ENCODE data around the gene TCP10L. TPM values are rescaled to one million over a fixed set of nuclear protein-coding genes. Genes with fewer than 3 reads are reported as not detected.

Gene TCP10L
- total and polyA plus RNA-seq, 4 donors = 1.4 to 2.3 (median 1.5) TPM; not detected in 1

- ATAC-seq (ENCODE audit: low FRiP score) = no peak
- Histone ChIP-seq H3K36me3 (ENCODE audit: control insufficient read depth in 1 of 2, insufficient read depth in 2 of 2, low read length in 1 of 2) (no peaks in the 10 kb centered on the region), H3K4me3 (ENCODE audit: low read length in 2 of 2) (no peak overlapping the region), H3K9me3 (ENCODE audit: control insufficient read depth, low read length) (no peaks in the 10 kb centered on the region), H3K4me1 (ENCODE audit: control insufficient read depth in 1 of 2, insufficient read depth in 2 of 2, low read length in 2 of 2) (no peaks in the 10 kb centered on the region), H3K27ac (ENCODE audit: low read depth in 1 of 2, low read length in 2 of 2) (no peak overlapping the region), H3K27me3 (ENCODE audit: control insufficient read depth in 1 of 2, insufficient read depth in 2 of 2, low read length in 1 of 2) (no peaks in the 10 kb centered on the region)
- intact Hi-C loops (cut with DNase I) = no loop called here
- DNase-seq = no peak
- WGBS, 2 donors = 49 to 50% methylated on average over 15 of the region's 15 CpGs
These were observed 7.1 kb downstream of the TCP10L start for GRCh38 chr21:32578107-32578691.

- Histone ChIP-seq H3K4me1 (ENCODE audit: control insufficient read depth in 1 of 2, insufficient read depth in 2 of 2, low read length in 2 of 2) (no peaks in the 10 kb centered on the region), H3K27me3 (ENCODE audit: control insufficient read depth in 1 of 2, insufficient read depth in 2 of 2, low read length in 1 of 2) (no peaks in the 10 kb centered on the region), H3K9me3 (ENCODE audit: control insufficient read depth, low read length) (no peaks in the 10 kb centered on the region), H3K4me3 (ENCODE audit: low read length in 2 of 2) (no peak overlapping the region), H3K27ac (ENCODE audit: low read depth in 1 of 2, low read length in 2 of 2) (no peak overlapping the region), H3K36me3 (ENCODE audit: control insufficient read depth in 1 of 2, insufficient read depth in 2 of 2, low read length in 1 of 2) (no peaks in the 10 kb centered on the region)
- intact Hi-C loops (cut with DNase I) = no loop called here
- 89 to 93% methylated on average over 11 of the region's 11 CpGs for WGBS, 2 donors
- DNase-seq (no peak), ATAC-seq (ENCODE audit: low FRiP score) (no peak)
These were observed 9.3 kb downstream of the TCP10L start for GRCh38 chr21:32576011-32576410.

GRCh38 chr21:32574946-32575925 lies 10.1 kb downstream of the TCP10L start:
- 88 to 90% methylated on average over 26 of the region's 26 CpGs for WGBS, 2 donors
- no peaks in the 10 kb centered on the region for H3K4me1 ChIP-seq (ENCODE audit: control insufficient read depth in 1 of 2, insufficient read depth in 2 of 2, low read length in 2 of 2)
- DNase-seq = no peak
- H3K9me3 ChIP-seq (ENCODE audit: control insufficient read depth, low read length) = no peaks in the 10 kb centered on the region
- no peaks in the 10 kb centered on the region for H3K27me3 ChIP-seq (ENCODE audit: control insufficient read depth in 1 of 2, insufficient read depth in 2 of 2, low read length in 1 of 2)
- intact Hi-C loops (cut with DNase I) = no loop called here
- ATAC-seq (ENCODE audit: low FRiP score) = peak; percentile 16
- no peaks in the 10 kb centered on the region for H3K36me3 ChIP-seq (ENCODE audit: control insufficient read depth in 1 of 2, insufficient read depth in 2 of 2, low read length in 1 of 2)
- no peak overlapping the region for H3K4me3 ChIP-seq (ENCODE audit: low read length in 2 of 2)
- H3K27ac ChIP-seq (ENCODE audit: low read depth in 1 of 2, low read length in 2 of 2) = no peak overlapping the region

- intact Hi-C loops (cut with DNase I) = no loop called here
- ATAC-seq (ENCODE audit: low FRiP score) (no peak), DNase-seq (no peak)
- H3K27ac ChIP-seq (ENCODE audit: low read depth in 1 of 2, low read length in 2 of 2) = no peak overlapping the region
- no peaks in the 10 kb centered on the region for H3K4me1 ChIP-seq (ENCODE audit: control insufficient read depth in 1 of 2, insufficient read depth in 2 of 2, low read length in 2 of 2)
- no peaks in the 10 kb centered on the region for H3K27me3 ChIP-seq (ENCODE audit: control insufficient read depth in 1 of 2, insufficient read depth in 2 of 2, low read length in 1 of 2)
- 73% methylated on average over 25 of the region's 25 CpGs for WGBS, 2 donors
- H3K9me3 ChIP-seq (ENCODE audit: control insufficient read depth, low read length) = no peaks in the 10 kb centered on the region
- H3K4me3 ChIP-seq (ENCODE audit: low read length in 2 of 2) = no peak overlapping the region
- H3K36me3 ChIP-seq (ENCODE audit: control insufficient read depth in 1 of 2, insufficient read depth in 2 of 2, low read length in 1 of 2) = no peaks in the 10 kb centered on the region
These were observed 12.5 kb downstream of the TCP10L start for GRCh38 chr21:32572574-32573420.

GRCh38 chr21:32570456-32570855 lies 14.9 kb downstream of the TCP10L start:
- H3K4me1 ChIP-seq (ENCODE audit: control insufficient read depth in 1 of 2, insufficient read depth in 2 of 2, low read length in 2 of 2) = peaks cover 4% of the 10 kb centered on the region in 2 donors
- ATAC-seq (ENCODE audit: low FRiP score) (no peak), DNase-seq (no peak)
- no peaks in the 10 kb centered on the region for H3K36me3 ChIP-seq (ENCODE audit: control insufficient read depth in 1 of 2, insufficient read depth in 2 of 2, low read length in 1 of 2)
- H3K9me3 ChIP-seq (ENCODE audit: control insufficient read depth, low read length) = no peaks in the 10 kb centered on the region
- no peak overlapping the region for H3K27ac ChIP-seq (ENCODE audit: low read depth in 1 of 2, low read length in 2 of 2)
- intact Hi-C loops (cut with DNase I) = no loop called here
- 91 to 95% methylated on average over 3 of the region's 3 CpGs for WGBS, 2 donors
- no peak overlapping the region for H3K4me3 ChIP-seq (ENCODE audit: low read length in 2 of 2)
- no peaks in the 10 kb centered on the region for H3K27me3 ChIP-seq (ENCODE audit: control insufficient read depth in 1 of 2, insufficient read depth in 2 of 2, low read length in 1 of 2)

GRCh38 chr21:32569261-32570230 lies 15.8 kb downstream of the TCP10L start:
- 2 to 3% methylated on average over 61 of the region's 61 CpGs for WGBS, 2 donors
- no peaks in the 10 kb centered on the region for H3K36me3 ChIP-seq (ENCODE audit: control insufficient read depth in 1 of 2, insufficient read depth in 2 of 2, low read length in 1 of 2)
- H3K27me3 ChIP-seq (ENCODE audit: control insufficient read depth in 1 of 2, insufficient read depth in 2 of 2, low read length in 1 of 2) = no peaks in the 10 kb centered on the region
- H3K4me1 ChIP-seq (ENCODE audit: control insufficient read depth in 1 of 2, insufficient read depth in 2 of 2, low read length in 2 of 2) = peaks cover 4% of the 10 kb centered on the region in 2 donors
- DNase-seq (peak; percentile 84 to 90), ATAC-seq (ENCODE audit: low FRiP score) (peak; percentile 93)
- intact Hi-C loops (cut with DNase I) = loop anchor here (2.0 to 10.0 kb wide), 3 partner anchors 75 to 157 kb away; partner anchors contain the start of gene EVA1C (in 2 of the 2)
- no peaks in the 10 kb centered on the region for H3K9me3 ChIP-seq (ENCODE audit: control insufficient read depth, low read length)
- peak overlapping the region in 1 of 2 donors; percentile 76 for H3K27ac ChIP-seq (ENCODE audit: low read depth in 1 of 2, low read length in 2 of 2)
- H3K4me3 ChIP-seq (ENCODE audit: low read length in 2 of 2) = peak overlapping the region; percentile 24 to 67

GRCh38 chr21:32567626-32568025 lies 17.7 kb downstream of the TCP10L start:
- 98 to 100% methylated on average over 8 of the region's 8 CpGs for WGBS, 2 donors
- peak overlapping the region in 1 of 2 donors; percentile 11 for H3K27ac ChIP-seq (ENCODE audit: low read depth in 1 of 2, low read length in 2 of 2)
- no peak for ATAC-seq (ENCODE audit: low FRiP score)
- H3K4me3 ChIP-seq (ENCODE audit: low read length in 2 of 2) = no peak overlapping the region
- intact Hi-C loops (cut with DNase I) = loop anchor here (2.0 to 10.0 kb wide), 3 partner anchors 73 to 155 kb away; partner anchors contain the start of gene EVA1C (in 2 of the 2)
- no peaks in the 10 kb centered on the region for H3K27me3 ChIP-seq (ENCODE audit: control insufficient read depth in 1 of 2, insufficient read depth in 2 of 2, low read length in 1 of 2)
- H3K9me3 ChIP-seq (ENCODE audit: control insufficient read depth, low read length) = no peaks in the 10 kb centered on the region
- H3K4me1 ChIP-seq (ENCODE audit: control insufficient read depth in 1 of 2, insufficient read depth in 2 of 2, low read length in 2 of 2) = peaks cover 4% of the 10 kb centered on the region in 2 donors
- no peaks in the 10 kb centered on the region for H3K36me3 ChIP-seq (ENCODE audit: control insufficient read depth in 1 of 2, insufficient read depth in 2 of 2, low read length in 1 of 2)
- no peak for DNase-seq
